ENCODE data around the gene GAS2L3. TPM values are rescaled to one million over a fixed set of nuclear protein-coding genes. Genes with fewer than 3 reads are reported as not detected.

Gene GAS2L3
- total and polyA plus RNA-seq, 9 of the 15 experiments (the other 6 are each of a cell fraction or from before 2014, with no cell fraction given), result 1.5 to 9.8 (median 3.5) TPM

- TF ChIP-seq USF2 (CRISPR knock-in tag; IDR thresholded peaks at IDR 0.05), result no peak
- no peak for TF ChIP-seq RBM34 (IDR thresholded peaks at IDR 0.05; ENCODE audit: borderline replicate concordance, insufficient read depth, low read length)
- no peak for TF ChIP-seq MBD2 (IDR thresholded peaks at IDR 0.05; ENCODE audit: borderline replicate concordance, low read depth)
- no peak for TF ChIP-seq ZNF212 (CRISPR knock-in tag; IDR thresholded peaks at IDR 0.05)
Observed at GRCh38 chr12:100672075-100672592, 98.7 kb downstream of the GAS2L3 start (continued).

- H3K36me3 ChIP-seq (ENCODE audit: control insufficient read depth, insufficient read depth, low read length), result no peaks in the 10 kb centered on the region
- POLR2A ChIA-PET, result no interaction called here
- no peak overlapping the region for H3K27ac ChIP-seq (ENCODE audit: extremely low read depth, low read depth, low read length)
- CTCF ChIA-PET (ENCODE audit: low intra/inter-chr PET ratio), result no interaction called here
- DNase-seq (ENCODE audit: extremely low read depth in 1 of 4, low spot score in 3 of 4), result no peak
- WGBS (ENCODE audit: insufficient coverage, low coverage, missing lambda C conversion rate), result 2% methylated on average over 7 of the region's 7 CpGs
- H3K4me2 ChIP-seq (ENCODE audit: insufficient read depth, low read length), result no peak overlapping the region
- no peaks in the 10 kb centered on the region for H3K9me3 ChIP-seq (replicated peaks; ENCODE audit: control insufficient read depth, insufficient read depth, low read depth, low read length)
- no TSS peak for BruUV-seq (replicated peaks)
- intact Hi-C loops (cut with micrococcal nuclease) (loop anchor here (5.0 kb wide), 1 partner anchor 327 kb away; no protein-coding TSS in a partner anchor), in situ Hi-C loops (cut with MboI) (loop anchor here (10.0 kb wide), 1 partner anchor 329 kb away; no protein-coding TSS in a partner anchor)
- no peaks in the 10 kb centered on the region for H3K4me1 ChIP-seq (replicated peaks in 1 of 2; ENCODE audit: control insufficient read depth in 2 of 2, insufficient read depth in 2 of 2, low read length in 2 of 2)
- no peak for ATAC-seq
- H4K20me1 ChIP-seq (replicated peaks; ENCODE audit: control insufficient read depth, insufficient read depth, low read length), result no peaks in the 10 kb centered on the region
- no peak overlapping the region for H3K9ac ChIP-seq (ENCODE audit: insufficient read depth in 1 of 2, low read depth in 2 of 2, low read length in 2 of 2)
- H3K27me3 ChIP-seq (ENCODE audit: control insufficient read depth in 2 of 2, insufficient read depth in 2 of 2, low read length in 2 of 2), result no peaks in the 10 kb centered on the region
- H3K79me2 ChIP-seq (ENCODE audit: control insufficient read depth, insufficient read depth, low read length), result no peaks in the 10 kb centered on the region
- FAIRE-seq, result no peak
- no peak overlapping the region for H2AFZ ChIP-seq (ENCODE audit: low read depth, low read length)
- no peak overlapping the region for H3K4me3 ChIP-seq
- no peaks in the 10 kb centered on the region for H3K9me1 ChIP-seq (ENCODE audit: control insufficient read depth, insufficient read depth, low read length)
- TF ChIP-seq JUNB (CRISPR knock-in tag; conservative IDR thresholded peaks at IDR 0.05), result no peak
- TF ChIP-seq RBM39 (optimal IDR thresholded peaks at IDR 0.05; ENCODE audit: low read depth, low read length), result no peak
- TF ChIP-seq CREBBP (IDR thresholded peaks at IDR 0.05; ENCODE audit: low read depth, low read length), result no peak
- TF ChIP-seq HDAC6 (IDR thresholded peaks at IDR 0.05; ENCODE audit: low read depth, low read length), result no peak
- no peak for TF ChIP-seq PHF20 (IDR thresholded peaks at IDR 0.05; ENCODE audit: partially characterized antibody)
- TF ChIP-seq LEF1 (IDR thresholded peaks at IDR 0.05), result no peak
- no peak for TF ChIP-seq RERE (CRISPR knock-in tag; IDR thresholded peaks at IDR 0.05; ENCODE audit: borderline replicate concordance)
- TF ChIP-seq HNRNPLL (IDR thresholded peaks at IDR 0.05; ENCODE audit: low read depth, low read length, poor library complexity, severe bottlenecking), result no peak
- no peak for TF ChIP-seq MCM5 (IDR thresholded peaks at IDR 0.05; ENCODE audit: low read depth)
Observed at GRCh38 chr12:100674036-100674888, 100.8 kb downstream of the GAS2L3 start.
